WI38 (cell line): ENCODE data around the gene PM20D2.
A peak's percentile ranks its signal among the peaks of the same experiment; 100 is the strongest.

Experiments used
- H3K4me3 ChIP-seq: 2 replicates; pipeline ENCODE4 v1.5.1; 2011; ENCODE audit warnings: low read depth, mild to moderate bottlenecking, control low read depth, low read length
- CTCF ChIP-seq: IDR thresholded peaks from 2 replicates; pipeline ENCODE4 v1.5.1; 2012; ENCODE audit warnings: low read depth, mild to moderate bottlenecking, control low read depth, low read length

PM20D2 gene, protein sequence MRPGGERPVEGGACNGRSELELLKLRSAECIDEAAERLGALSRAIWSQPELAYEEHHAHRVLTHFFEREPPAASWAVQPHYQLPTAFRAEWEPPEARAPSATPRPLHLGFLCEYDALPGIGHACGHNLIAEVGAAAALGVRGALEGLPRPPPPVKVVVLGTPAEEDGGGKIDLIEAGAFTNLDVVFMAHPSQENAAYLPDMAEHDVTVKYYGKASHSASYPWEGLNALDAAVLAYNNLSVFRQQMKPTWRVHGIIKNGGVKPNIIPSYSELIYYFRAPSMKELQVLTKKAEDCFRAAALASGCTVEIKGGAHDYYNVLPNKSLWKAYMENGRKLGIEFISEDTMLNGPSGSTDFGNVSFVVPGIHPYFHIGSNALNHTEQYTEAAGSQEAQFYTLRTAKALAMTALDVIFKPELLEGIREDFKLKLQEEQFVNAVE

GRCh38 chr6:89145956-89146717 is at the start of gene PM20D2:
PM20D2 (plus strand) TSS chr6:89146055; CDS start chr6:89146145, 90 bp downstream.
- H3K4me3 ChIP-seq, result peak within 1 kb of the TSS; percentile 74
- TF ChIP-seq CTCF, result no peak

DNA sequence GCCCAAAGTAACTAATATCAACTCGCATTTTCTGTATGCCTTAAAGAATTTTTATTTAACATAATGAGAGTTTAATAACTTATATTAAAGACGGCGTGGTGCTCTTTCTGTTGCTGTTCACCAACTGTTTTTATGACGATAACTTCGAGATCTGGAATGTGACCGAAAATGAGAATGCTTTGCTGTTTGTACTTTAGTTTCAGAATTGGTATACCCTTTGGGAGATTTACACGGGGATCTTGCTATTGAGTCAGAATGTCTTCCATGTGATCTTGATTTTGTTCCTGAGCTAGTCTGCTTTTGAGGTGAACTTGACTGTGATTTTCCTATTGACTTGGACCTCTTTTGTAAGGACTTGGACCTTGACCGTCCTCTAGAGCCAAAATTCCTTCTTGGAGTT is 47.4 kb upstream of the PM20D2 start:
- no peak overlapping the region for H3K4me3 ChIP-seq

DNA sequence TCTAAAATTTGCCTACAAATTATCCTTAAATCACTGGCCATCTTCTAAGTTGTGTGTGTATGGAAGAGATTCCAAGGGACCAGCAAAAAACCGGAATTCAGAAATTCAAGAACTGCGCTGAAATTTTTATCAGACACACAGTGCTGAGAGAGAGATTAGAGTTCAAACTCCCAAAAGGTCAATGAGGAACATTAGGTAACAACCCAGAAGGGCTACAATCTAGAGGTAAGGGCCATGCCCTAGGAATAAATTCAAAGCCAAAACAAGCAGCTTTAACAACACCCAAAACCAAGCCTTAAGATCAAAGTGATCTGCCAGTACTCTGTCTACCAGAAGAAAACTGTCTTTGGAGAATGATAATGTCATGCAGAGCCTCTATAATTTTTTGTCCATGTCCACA is 45.7 kb upstream of the PM20D2 start:
- no peak for TF ChIP-seq CTCF
- H3K4me3 ChIP-seq, result no peak overlapping the region

More for the DNA sequence above, 47.4 kb upstream of the PM20D2 start:
- TF ChIP-seq CTCF, result no peak

GRCh38 chr6:89110284-89110683 is 35.6 kb upstream of the PM20D2 start:
- H3K4me3 ChIP-seq, result no peak overlapping the region
- TF ChIP-seq CTCF, result no peak

DNA sequence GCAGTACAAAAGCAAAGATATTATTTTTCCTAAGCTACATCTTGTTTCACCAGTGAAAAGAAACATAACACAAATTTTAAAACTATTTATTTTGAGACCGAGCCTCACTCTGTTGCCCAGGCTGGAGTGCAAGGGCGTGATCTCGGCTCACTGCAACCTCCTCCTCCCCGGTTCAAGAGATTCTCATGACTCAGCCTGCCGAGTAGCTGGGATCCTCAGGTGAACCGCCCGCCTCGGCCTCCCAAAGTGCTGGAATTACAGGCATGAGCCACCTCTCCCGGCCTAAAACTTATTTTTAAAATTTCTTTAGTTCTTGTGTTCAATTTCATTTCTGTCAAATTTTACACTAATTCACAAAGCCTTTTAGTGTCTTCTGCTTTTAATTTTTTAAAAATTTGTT is 33.9 kb upstream of the PM20D2 start:
- H3K4me3 ChIP-seq, result no peak overlapping the region
- TF ChIP-seq CTCF, result no peak

- H3K4me3 ChIP-seq, result no peak overlapping the region
- TF ChIP-seq CTCF, result no peak
These were observed 29.2 kb upstream of the PM20D2 start for GRCh38 chr6:89116702-89117101.
